ENCODE measurements around the gene SRP14.

Gene SRP14

GRCh38 chr15:40067921-40068624, 29.1 kb upstream of the SRP14 start:
- DNase-seq = no peak

DNA sequence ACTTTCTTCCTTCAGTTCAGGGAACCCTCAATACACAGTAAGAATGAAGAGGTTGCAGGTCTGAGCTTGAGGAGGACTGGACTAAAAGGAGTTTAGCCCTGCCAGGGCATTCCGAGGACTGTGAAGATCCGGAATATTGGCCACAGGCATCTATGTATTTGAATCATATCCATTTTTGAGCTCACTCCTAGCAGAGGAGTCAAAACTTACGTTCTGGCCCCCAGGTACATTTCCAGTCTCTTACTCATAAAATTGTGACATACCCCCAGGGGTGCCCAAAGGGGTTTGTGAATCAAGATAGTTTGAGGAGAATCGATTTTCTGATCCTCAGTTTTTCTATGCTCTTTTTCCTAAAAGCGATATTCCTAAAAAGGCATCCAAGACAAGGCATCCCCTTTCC, 27.6 kb upstream of the SRP14 start:
- no peak for DNase-seq

DNA sequence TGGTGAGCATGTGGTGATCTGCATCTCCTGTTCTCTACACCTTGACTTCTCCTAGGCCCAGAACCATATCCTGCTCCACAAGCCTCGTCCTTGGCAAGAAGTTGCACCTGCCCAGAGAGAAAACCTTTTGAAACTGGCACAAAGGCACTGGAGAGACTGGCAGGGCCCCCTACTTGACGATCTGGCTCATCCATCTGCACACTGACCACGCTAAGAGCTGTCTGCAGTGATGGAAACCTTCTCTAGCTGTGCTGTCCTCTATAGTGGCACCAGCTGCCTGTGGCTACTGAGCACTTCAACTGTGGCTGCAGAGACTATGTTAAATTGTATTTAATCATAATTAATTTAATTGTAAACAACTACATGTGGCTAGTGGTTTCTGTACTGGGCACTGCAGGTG, 26.2 kb upstream of the SRP14 start:
- no peak for DNase-seq

DNA sequence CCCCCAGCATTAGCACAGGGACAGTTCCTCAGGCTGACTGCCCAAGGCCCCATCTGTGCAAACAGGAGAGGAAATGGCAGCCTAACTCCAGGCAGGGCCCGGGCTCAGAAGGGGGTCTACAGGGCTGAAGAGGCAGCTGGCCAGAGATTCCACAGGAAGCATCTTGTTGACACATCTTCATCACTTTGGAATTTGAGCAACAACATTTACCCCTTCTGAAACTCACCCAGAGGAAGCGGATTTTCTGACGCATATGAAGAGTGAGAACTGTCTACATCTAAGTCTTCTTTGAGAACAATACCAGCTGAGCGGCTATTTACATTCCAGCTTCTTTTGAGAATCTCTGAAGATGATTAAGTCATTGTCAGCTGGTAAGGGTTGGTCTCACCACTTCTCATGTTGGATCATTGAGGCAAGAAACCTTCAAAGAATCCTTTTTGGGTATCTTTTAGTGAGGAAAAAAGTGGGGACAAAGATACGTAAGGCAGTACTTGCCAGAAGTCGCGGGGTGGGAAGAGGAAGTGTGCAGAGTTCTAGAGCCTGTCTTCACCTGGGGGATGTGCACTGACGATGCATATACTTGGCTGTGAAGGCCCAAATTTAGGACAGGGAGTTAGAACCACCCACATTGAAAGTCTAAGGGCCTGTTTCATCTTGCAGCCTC, 25.4 kb upstream of the SRP14 start:
- no peak for DNase-seq

GRCh38 chr15:40063563-40064011, 24.6 kb upstream of the SRP14 start:
- no peak for DNase-seq

DNA sequence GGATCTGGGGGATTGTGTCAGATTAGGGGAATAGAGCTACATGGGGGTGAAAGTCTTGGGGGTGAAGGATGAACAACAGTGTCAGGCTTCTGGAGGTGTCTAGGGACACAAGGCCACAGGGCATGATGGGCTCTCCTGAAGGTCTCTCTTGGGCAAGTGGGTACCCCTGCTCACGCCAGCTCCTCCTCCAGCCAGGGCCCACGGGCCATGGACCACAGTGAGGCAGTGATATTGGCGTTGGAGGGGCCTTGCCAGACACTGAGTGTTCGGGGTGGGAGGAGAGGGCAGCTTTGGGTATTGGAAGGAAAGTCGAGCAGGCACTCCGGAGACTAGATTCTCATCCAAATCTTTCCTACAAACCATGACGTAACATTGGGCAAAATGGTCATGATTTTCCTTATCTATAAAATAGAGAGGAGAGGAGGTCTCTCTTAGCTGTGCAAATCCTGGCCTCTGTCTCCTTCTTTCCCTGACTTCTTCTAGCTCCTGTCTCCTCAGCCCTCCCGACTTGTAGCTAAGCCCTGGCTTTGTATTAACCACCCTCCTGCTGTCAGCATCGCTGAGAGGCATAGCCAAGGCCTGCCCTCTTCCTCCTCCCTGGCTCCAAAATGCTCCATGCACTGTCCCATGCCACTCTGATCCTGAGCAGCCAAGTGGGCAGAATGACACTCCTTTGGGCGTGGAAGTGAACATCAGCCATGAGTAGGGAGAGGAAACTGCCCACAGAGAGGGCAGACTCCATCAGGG, 24.0 kb upstream of the SRP14 start:
- no peak for DNase-seq

DNA sequence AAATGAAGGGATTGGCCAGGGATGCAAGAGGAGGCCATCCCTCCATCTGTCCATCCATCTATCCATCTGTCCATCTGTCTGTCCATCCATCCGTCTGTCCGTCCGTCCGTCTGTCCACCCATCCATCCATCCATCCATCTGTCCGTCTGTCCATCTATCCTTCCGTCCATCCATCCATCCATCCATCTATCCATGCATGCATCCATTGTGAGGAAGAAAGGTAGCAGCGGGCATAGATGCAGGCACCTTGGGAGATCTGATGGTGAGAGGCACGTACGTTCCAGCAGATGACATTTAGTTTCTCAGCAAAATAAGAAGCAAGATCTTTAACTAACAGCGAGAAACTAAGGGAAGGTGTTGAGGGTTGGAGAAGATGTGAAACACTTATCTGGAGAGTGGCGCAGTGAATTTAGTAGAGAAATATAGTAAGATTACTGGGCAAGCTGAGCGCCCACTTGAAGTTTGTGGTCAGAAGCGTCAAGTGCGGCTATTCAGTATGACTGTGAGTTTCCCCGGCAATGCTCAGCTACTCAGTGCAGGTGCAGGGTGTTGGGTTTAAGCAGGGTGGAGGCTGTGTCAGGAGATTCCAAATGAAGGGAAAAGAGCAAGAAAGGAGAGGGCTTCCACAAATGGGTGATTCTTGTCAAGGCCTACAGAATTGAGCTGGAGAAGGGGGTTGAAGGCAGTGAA, 22.4 kb upstream of the SRP14 start:
- DNase-seq = no peak

- no peak for DNase-seq
These were observed 21.4 kb upstream of the SRP14 start for GRCh38 chr15:40060236-40060961.

DNA sequence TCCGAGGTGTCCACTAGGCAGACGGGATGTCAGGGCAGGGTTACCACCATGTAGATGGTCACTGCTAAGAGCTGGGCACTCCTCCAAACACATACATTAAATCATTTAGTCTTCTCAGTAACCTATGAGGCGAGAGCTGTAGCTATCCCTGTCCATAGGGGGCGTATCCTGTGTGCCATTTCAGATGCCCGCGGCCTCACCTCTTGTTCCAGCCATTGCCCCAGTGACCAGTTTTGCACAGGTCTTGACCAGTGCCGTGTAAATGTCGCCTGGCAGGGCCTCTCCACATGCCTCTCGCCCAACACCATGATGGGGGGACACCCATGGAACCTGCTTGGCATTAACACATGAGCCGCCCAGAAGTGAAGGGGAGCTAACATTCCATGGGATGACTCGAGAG, 20.8 kb upstream of the SRP14 start:
- DNase-seq = no peak

GRCh38 chr15:40058476-40059140, 19.6 kb upstream of the SRP14 start:
- DNase-seq = no peak

DNA sequence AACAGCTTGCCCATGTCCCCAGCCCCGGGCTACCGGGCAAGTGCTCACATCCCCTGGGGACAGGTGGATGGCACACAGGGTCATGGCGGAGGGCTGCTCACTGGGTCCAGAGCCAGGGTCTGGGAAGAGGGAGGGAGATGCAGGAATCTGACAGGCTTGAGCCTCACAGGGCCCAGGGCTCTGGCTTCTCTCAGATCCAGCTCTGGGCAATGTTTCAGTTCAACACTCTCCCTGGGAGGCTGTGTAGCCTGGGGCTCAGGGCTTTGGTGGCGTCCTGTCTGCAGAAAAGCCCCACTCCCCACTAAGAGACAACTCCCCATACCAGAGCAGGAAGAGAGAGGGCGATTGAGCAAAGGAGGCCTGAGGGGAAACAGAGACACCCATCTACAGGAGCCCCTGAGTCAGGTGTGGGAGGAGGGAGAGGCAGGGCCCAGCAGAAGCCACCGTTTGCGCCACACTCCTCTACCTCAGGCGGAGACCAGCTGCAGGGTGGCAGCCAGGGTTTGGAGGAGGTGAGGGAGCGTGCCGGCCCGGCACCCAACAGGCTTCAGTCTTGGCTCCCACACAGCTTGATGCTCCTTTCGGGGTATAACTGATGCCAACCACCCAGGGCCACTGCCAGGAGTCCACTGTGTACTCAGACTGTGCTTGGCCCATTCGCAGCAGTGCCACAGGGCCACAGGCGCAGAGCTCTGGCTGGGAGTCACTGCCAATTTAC, 16.8 kb upstream of the SRP14 start:
- peak; percentile 39 for DNase-seq

DNA sequence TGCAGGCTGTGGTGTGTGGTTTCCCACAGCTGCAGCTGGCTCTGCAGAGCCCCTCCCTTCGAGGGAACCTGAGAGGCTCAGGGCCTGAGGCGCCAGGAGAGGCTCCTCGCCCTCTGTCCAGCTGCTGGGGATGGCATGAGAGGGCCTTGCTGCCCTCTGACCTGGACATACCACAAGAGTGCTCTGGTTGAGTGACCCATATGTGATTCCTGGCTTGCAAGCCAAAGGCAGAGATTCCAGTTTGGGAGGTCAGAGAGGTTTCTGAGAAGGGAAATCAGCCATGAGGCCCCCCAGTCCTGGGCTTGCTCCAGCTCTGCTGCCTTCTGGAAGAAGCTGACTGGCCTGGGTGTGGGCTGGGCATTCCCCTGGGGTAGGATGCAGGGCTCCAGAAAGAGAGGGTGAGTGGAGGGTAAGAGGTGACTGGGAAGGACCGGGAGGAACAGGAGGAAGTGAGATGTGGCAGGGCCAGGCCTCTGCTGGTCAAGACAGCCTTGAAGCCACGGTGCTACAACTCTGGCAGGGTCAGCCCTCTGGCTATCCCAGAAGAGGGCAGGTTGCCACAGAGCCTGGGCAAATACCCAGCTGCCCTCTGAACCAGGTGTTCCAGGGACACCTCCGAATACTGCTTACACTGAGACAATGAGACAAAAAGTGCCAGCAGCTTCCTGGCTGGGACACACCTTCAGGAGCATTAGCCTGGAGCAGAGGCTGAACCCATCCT, 16.0 kb upstream of the SRP14 start:
- DNase-seq = peak; percentile 20

GRCh38 chr15:40054605-40054854, 15.5 kb upstream of the SRP14 start:
- DNase-seq = no peak

GRCh38 chr15:40053831-40054604, 15.0 kb upstream of the SRP14 start:
- DNase-seq = peak; percentile 19

DNA sequence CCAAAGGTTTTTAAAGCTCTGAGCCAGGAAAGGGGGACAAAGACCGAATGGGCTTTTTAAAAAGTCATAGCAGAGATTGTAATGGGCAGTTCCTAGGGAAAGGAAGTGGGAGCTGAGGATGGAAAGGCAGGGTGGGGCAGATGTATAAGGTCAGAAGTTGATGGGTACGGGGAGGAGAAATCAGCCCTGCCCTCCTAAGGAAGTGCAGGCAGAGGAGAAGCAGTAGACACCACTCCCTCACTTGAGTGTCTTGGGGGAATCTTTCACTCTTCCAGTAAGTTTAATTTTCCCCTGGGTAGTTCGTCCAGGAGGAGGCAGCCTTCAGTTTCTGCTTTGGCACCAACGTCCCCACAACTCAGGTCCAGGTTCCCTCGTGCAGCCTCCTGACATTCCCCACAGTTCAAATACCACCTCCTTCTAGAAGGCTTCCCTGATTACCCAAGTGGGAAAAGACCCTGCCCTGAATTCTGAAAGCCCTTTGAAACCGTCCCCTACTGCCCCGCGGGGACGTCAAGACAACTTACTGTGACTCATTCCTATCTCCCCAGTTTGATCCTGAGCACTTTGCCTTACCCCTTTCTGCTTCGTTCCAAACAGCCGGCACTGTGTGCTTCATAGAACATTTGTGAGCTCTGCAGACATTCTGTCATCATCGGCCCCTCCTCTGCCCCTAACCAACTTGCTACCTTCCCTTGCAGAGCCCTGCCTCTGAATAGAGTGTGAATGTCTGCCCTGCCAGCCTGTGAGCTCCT, 14.3 kb upstream of the SRP14 start:
- DNase-seq = no peak

- no peak for DNase-seq
These were observed 13.6 kb upstream of the SRP14 start for GRCh38 chr15:40052604-40053003.

DNA sequence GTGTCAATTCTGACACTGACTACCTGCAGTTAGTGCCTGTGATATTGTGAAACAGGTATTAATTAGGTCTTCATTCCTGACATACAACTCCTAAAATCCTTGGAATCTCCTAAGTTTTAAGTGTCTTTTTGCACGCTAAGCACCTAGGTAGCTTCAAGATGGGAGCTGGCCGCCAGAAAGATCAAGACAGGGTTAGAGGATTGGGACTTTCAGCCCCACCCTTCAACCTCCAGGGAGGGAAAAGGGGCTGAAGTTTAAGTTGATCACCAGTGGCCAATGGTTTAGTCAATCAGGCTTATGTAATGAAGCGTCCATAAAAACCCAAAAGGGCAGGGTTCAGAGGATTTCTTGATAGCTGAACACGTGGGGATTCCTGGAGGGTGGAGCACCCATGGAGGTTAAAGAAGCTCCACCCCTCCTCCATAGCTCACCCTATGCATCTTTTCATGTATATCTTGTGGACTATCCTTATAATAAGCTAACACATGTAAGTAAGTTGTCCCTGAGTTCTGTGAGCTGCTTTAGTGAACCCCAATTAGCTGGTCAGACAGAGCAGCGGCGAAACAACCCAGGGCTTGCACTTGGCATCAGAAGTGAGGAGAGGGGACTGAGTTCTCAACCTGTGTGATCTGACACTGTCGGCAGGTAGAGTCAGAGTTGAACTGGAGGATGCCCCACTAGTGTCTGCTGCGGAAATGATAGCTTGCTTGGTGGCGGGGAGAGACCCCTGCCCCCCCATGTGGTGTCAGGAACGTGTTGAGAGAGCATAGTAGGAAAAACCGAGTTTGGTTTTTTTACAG, 12.8 kb upstream of the SRP14 start:
- no peak for DNase-seq

DNA sequence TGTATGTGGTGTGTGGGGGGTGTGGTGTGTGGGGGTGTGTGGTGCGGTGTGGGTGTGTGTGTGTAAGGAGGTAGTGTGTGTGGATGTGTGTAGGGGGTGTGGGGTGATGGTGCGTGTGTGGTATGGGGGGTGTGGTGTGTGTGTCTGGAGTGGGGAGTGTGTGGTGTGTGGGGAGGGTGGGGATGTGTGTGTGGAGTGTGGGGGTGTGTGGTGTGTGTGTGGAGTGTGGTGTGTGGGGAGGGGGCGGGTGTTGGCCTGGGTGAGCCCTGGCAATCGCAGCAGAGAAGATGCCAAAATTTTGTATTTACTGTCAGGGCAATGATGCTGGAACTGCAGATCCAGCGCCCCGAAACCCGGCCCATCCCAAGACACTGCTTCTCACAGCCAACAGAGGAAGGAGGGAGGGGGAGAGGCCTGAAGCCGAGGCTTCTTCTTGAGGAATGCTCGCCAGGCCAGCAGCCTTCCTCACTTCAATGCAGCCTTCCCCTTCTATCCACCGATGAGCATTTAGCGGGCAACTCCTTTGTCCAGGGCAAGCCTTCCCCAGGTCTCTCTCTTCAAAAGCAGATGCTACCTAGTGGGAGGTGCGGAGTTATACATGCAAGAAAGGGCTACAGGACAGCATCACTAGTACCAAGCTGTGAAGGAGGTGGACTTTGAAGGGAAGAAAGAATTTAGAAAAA, 11.9 kb upstream of the SRP14 start:
- no peak for DNase-seq
